ENCODE data around the gene BTAF1. TPM values are rescaled to one million over a fixed set of nuclear protein-coding genes. Genes with fewer than 3 reads are reported as not detected.

Gene BTAF1
- total RNA-seq, 4 donors from 2014 or later: 25.1 to 81.7 (median 36.2) TPM

DNA sequence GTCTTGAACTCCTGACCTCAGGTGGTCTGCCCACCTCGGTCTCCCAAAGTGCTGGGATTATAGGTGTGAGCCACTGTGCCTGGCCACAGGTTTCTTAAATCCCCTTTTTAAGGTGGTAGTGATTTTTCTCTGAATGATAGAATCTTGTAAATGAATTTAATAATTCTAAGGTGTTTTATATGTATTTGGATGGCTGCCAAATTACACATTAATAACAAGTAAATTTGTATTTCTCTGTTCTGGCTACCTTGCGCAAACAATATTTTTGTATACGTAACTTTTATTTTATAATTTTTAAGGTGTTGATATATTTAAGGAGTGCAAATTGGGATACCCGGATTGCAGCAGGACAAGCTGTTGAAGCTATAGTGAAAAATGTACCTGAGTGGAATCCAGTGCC is 16.1 kb downstream of the BTAF1 start:
- no peak for ATAC-seq
- Histone ChIP-seq H3K27me3 (no peaks in the 10 kb centered on the region), H3K9me3 (no peaks in the 10 kb centered on the region), H3K36me3 (peaks cover 0 to 52% of the 10 kb centered on the region in 2 donors), H3K4me3 (no peak overlapping the region), H3K4me1 (no peaks in the 10 kb centered on the region), H3K27ac (no peak overlapping the region)
- no peak for TF ChIP-seq POLR2AphosphoS5 (IDR thresholded peaks at IDR 0.05)
- TF ChIP-seq POLR2A (IDR thresholded peaks at IDR 0.05): no peak
- TF ChIP-seq CTCF (IDR thresholded peaks at IDR 0.05): no peak
- TF ChIP-seq EP300 (IDR thresholded peaks at IDR 0.05): no peak
- WGBS, 2 donors (ENCODE audit: low coverage in 1 of 2): 86 to 96% methylated on average over 4 of the region's 4 CpGs

- Histone ChIP-seq H3K27ac (no peak overlapping the region), H3K4me3 (no peak overlapping the region), H3K27me3 (no peaks in the 10 kb centered on the region), H3K9me3 (no peaks in the 10 kb centered on the region), H3K4me1 (no peaks in the 10 kb centered on the region), H3K36me3 (peaks cover 0 to 57% of the 10 kb centered on the region in 2 donors)
- WGBS, 2 donors (ENCODE audit: low coverage in 1 of 2): 71 to 83% methylated on average over 1 of the region's 1 CpG
- ATAC-seq: no peak
- no peak for TF ChIP-seq POLR2AphosphoS5 (IDR thresholded peaks at IDR 0.05)
- no peak for TF ChIP-seq CTCF (IDR thresholded peaks at IDR 0.05)
- TF ChIP-seq EP300 (IDR thresholded peaks at IDR 0.05): no peak
- no peak for TF ChIP-seq POLR2A (IDR thresholded peaks at IDR 0.05)
These were observed 17.9 kb downstream of the BTAF1 start for GRCh38 chr10:91941426-91941825.

DNA sequence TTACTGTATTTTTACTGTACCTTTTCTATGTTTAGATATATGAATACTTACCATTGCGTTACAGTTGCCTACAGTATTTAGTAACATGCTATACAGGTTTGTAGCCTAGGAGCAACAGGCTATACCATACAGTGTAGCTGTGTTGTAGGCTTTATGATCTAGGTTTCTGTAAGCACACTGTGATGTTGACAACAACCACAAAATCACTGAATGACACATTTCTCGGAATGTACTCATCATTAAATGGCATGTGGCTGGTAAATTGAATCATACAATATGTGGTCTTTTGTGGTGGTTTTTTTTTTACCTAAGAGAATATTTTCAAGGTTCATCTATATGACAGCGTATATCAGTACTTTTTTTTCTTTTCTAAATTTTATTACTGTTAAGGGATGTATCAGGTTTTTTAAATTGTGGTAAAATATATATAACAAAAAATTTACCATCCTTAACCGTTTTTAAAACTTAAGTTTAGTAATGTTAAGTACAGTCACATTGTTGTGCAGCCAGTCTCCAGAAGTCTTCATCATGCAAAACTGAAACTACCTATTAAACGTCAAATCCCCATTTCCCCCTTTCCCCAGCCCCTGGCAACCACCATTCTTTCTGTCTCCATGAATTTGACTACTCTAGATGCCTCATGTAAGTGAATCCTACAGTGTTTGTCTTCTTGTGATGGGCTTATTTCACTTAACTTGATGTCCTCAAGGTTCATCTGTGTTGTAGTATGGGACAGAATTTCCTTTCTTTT is 21.5 kb downstream of the BTAF1 start:
- no peak overlapping the region for H3K27ac ChIP-seq
- H3K36me3 ChIP-seq: peaks cover 0 to 61% of the 10 kb centered on the region in 2 donors
- H3K9me3 ChIP-seq: no peaks in the 10 kb centered on the region
- WGBS, 2 donors (ENCODE audit: low coverage in 1 of 2): 82 to 89% methylated on average over 5 of the region's 5 CpGs
- ATAC-seq: no peak
- no peak for TF ChIP-seq POLR2A (IDR thresholded peaks at IDR 0.05)
- TF ChIP-seq EP300 (IDR thresholded peaks at IDR 0.05): no peak
- no peak for TF ChIP-seq POLR2AphosphoS5 (IDR thresholded peaks at IDR 0.05)
- TF ChIP-seq CTCF (IDR thresholded peaks at IDR 0.05): no peak
- H3K27me3 ChIP-seq: no peaks in the 10 kb centered on the region
- no peak overlapping the region for H3K4me3 ChIP-seq
- H3K4me1 ChIP-seq: no peaks in the 10 kb centered on the region

DNA sequence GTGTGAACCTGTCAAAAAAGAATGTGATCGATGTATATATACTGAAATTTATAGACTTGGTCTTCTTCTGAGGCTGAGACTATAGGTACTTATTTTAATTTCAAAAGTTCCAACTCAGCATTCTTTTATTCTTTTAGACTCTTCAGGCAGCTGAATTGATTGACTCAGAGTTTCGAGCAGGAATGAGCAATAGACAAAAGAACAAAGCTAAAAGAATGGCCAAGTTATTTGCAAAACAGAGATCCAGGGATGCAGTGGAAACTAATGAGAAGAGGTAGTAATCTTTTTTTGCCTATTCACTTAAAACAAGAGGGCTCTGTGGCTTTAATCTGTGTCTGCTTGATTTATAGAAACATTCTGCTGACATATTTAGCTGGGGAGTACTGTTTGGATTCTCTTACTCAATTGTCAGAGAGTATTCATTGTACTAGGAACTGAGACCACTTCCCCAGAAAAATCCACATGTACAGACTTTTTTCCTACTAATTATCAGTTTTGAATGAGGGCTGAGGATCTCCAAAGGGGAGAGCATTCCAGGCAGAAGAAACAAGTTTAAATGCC is 30.1 kb downstream of the BTAF1 start:
- H3K27me3 ChIP-seq: no peaks in the 10 kb centered on the region
- no peaks in the 10 kb centered on the region for H3K9me3 ChIP-seq
- no peak overlapping the region for H3K27ac ChIP-seq
- no peak for TF ChIP-seq POLR2AphosphoS5 (IDR thresholded peaks at IDR 0.05)
- no peak for TF ChIP-seq CTCF (IDR thresholded peaks at IDR 0.05)
- no peak for TF ChIP-seq EP300 (IDR thresholded peaks at IDR 0.05)
- TF ChIP-seq POLR2A (IDR thresholded peaks at IDR 0.05): no peak
- H3K4me1 ChIP-seq: no peaks in the 10 kb centered on the region
- peaks cover 0 to 88% of the 10 kb centered on the region in 2 donors for H3K36me3 ChIP-seq
- H3K4me3 ChIP-seq: no peak overlapping the region
- 89 to 100% methylated on average over 1 to 2 of the region's 2 CpGs for whole genome bisulfite sequencing, 2 donors (ENCODE audit: low coverage in 1 of 2)
- no peak for ATAC-seq

GRCh38 chr10:91955114-91955513 is 31.5 kb downstream of the BTAF1 start:
- Histone ChIP-seq H3K4me1 (no peaks in the 10 kb centered on the region), H3K4me3 (no peak overlapping the region), H3K27me3 (no peaks in the 10 kb centered on the region), H3K27ac (no peak overlapping the region), H3K36me3 (peaks cover 0 to 93% of the 10 kb centered on the region in 2 donors), H3K9me3 (no peaks in the 10 kb centered on the region)
- TF ChIP-seq POLR2AphosphoS5 (IDR thresholded peaks at IDR 0.05) (no peak), POLR2A (IDR thresholded peaks at IDR 0.05) (no peak), CTCF (IDR thresholded peaks at IDR 0.05) (no peak), EP300 (IDR thresholded peaks at IDR 0.05) (no peak)
- no peak for ATAC-seq
- WGBS, 2 donors (ENCODE audit: low coverage in 1 of 2): 69 to 73% methylated on average over 3 of the region's 3 CpGs
